Karpas-422 (cell line): ENCODE measurements around the gene PTPRD. TPM values are rescaled to one million over a fixed set of nuclear protein-coding genes. Genes with fewer than 3 reads are reported as not detected.
"Not testable (repeated sequence)": the region's sequence is repeated elsewhere in the genome, so short reads cannot be mapped to it uniquely, and the experiment has no call there.

ENCODE experiments used
- DNase-seq: peaks from one replicate; pipeline ENCODE4 v3.0.0-alpha.2; 2015
- H2AFZ ChIP-seq: fragments of 200-600 bp; sonication (generic); 2 replicates; pipeline ENCODE4 v1.6.1; 2014; ENCODE audit warnings: antibody characterized with exemption, low read length, mixed read lengths
- H3K27ac ChIP-seq: fragments of 200-600 bp; sonication (generic); 2 replicates; pipeline ENCODE4 v1.5.1; 2014; ENCODE audit warnings: mild to moderate bottlenecking, low read length, moderate library complexity
- H3K27me3 ChIP-seq: fragments of 200-600 bp; sonication (generic); 2 replicates; pipeline ENCODE4 v1.6.1; 2014; ENCODE audit warnings: low read length, mixed read lengths
- H3K36me3 ChIP-seq: fragments of 200-600 bp; sonication (generic); 2 replicates; pipeline ENCODE4 v1.6.1; 2014; ENCODE audit warnings: low read length, mixed read lengths; ENCODE audit not compliant: insufficient read depth
- H3K4me1 ChIP-seq: fragments of 200-600 bp; sonication (generic); 2 replicates; pipeline ENCODE4 v1.6.1; 2014; ENCODE audit warnings: mild to moderate bottlenecking, low read length, mixed read lengths
- H3K4me2 ChIP-seq: fragments of 200-600 bp; sonication (generic); 2 replicates; pipeline ENCODE4 v1.6.1; 2014; ENCODE audit warnings: low read length, low read depth, mild to moderate bottlenecking; ENCODE audit not compliant: poor library complexity, severe bottlenecking
- H3K4me3 ChIP-seq: fragments of 200-600 bp; sonication (generic); 2 replicates; pipeline ENCODE4 v1.5.1; 2014; ENCODE audit warnings: mild to moderate bottlenecking, antibody characterized with exemption, low read length, mixed read lengths
- H3K79me2 ChIP-seq: fragments of 200-600 bp; sonication (generic); 2 replicates; pipeline ENCODE4 v1.6.1; 2014; ENCODE audit warnings: mild to moderate bottlenecking, low read length, mixed read lengths
- H3K9ac ChIP-seq: fragments of 200-600 bp; sonication (generic); 2 replicates; pipeline ENCODE4 v1.6.0; 2014; ENCODE audit warnings: low read length
- H3K9me2 ChIP-seq: fragments of 200-600 bp; sonication (generic), shearing (Covaris generic); replicated peaks from 2 replicates; pipeline ENCODE4 v1.6.0; 2014; ENCODE audit warnings: mild to moderate bottlenecking, low read length, moderate library complexity; ENCODE audit not compliant: insufficient read depth
- H3K9me3 ChIP-seq: fragments of 300-700, 200-600 bp; sonication (generic); 2 replicates; pipeline ENCODE4 v1.6.1; 2014; ENCODE audit warnings: low read length, mixed read lengths
- H4K20me1 ChIP-seq: fragments of 200-600 bp; sonication (generic); 2 replicates; pipeline ENCODE4 v1.6.1; 2014; ENCODE audit warnings: mild to moderate bottlenecking, antibody characterized with exemption, low read length, low read depth; ENCODE audit not compliant: insufficient read depth
- total RNA-seq: library from RNA; depleted of rRNA; stranded (reverse); fragments of >200 nt; shearing (Covaris generic); gene quantifications from 2 replicates; pipeline ENCODE4 v1.2.3, GENCODE V29; 2014; ENCODE audit warnings: low replicate concordance

The PTPRD gene
- total RNA-seq, 1 experiment from 2014 or later: 0.63 TPM

- H3K4me1 ChIP-seq, H4K20me1 ChIP-seq, DNase-seq, H3K9ac ChIP-seq, H3K4me2 ChIP-seq, H3K4me3 ChIP-seq, H3K9me2 ChIP-seq, H3K27ac ChIP-seq, H3K79me2 ChIP-seq, H3K36me3 ChIP-seq, H3K27me3 ChIP-seq, H2AFZ ChIP-seq: not testable (repeated sequence)
- peaks cover 31% of the 10 kb centered on the region for H3K9me3 ChIP-seq
Measured at GRCh38 chr9:9097254-9097653, 1515.5 kb downstream of the PTPRD start.

- DNase-seq: no peak
- H2AFZ ChIP-seq: no peak overlapping the region
- H3K4me3 ChIP-seq: no peak overlapping the region
- H3K9me2 ChIP-seq: no peaks in the 10 kb centered on the region
- H3K4me2 ChIP-seq: no peak overlapping the region
- H3K27ac ChIP-seq: no peak overlapping the region
- H3K27me3 ChIP-seq: no peaks in the 10 kb centered on the region
- H3K79me2 ChIP-seq: no peaks in the 10 kb centered on the region
- H3K9ac ChIP-seq: no peak overlapping the region
- H4K20me1 ChIP-seq: no peaks in the 10 kb centered on the region
- no peaks in the 10 kb centered on the region for H3K4me1 ChIP-seq
- peaks cover 26% of the 10 kb centered on the region for H3K9me3 ChIP-seq
- H3K36me3 ChIP-seq: no peaks in the 10 kb centered on the region
Measured at GRCh38 chr9:9091387-9091786, 1521.4 kb downstream of the PTPRD start.

- H3K27me3 ChIP-seq: no peaks in the 10 kb centered on the region
- no peak overlapping the region for H3K4me3 ChIP-seq
- H3K9ac ChIP-seq: no peak overlapping the region
- no peak overlapping the region for H3K27ac ChIP-seq
- no peak overlapping the region for H2AFZ ChIP-seq
- H3K4me2 ChIP-seq: no peak overlapping the region
- H3K9me3 ChIP-seq: peaks cover 27% of the 10 kb centered on the region
- H3K4me1 ChIP-seq: no peaks in the 10 kb centered on the region
- H3K79me2 ChIP-seq: no peaks in the 10 kb centered on the region
- H4K20me1 ChIP-seq: no peaks in the 10 kb centered on the region
- no peaks in the 10 kb centered on the region for H3K9me2 ChIP-seq
- no peak for DNase-seq
- no peaks in the 10 kb centered on the region for H3K36me3 ChIP-seq
Measured at GRCh38 chr9:9079473-9079872, 1533.3 kb downstream of the PTPRD start.

- DNase-seq: no peak
- Histone ChIP-seq H2AFZ (no peak overlapping the region), H3K9ac (no peak overlapping the region), H4K20me1 (no peaks in the 10 kb centered on the region), H3K27me3 (no peaks in the 10 kb centered on the region), H3K4me2 (no peak overlapping the region), H3K4me1 (no peaks in the 10 kb centered on the region), H3K79me2 (no peaks in the 10 kb centered on the region), H3K9me3 (peaks cover 26% of the 10 kb centered on the region), H3K9me2 (no peaks in the 10 kb centered on the region), H3K4me3 (no peak overlapping the region), H3K27ac (no peak overlapping the region), H3K36me3 (no peaks in the 10 kb centered on the region)
Measured at GRCh38 chr9:9078301-9078700, 1534.5 kb downstream of the PTPRD start.

GRCh38 chr9:9061627-9062026, 1551.2 kb downstream of the PTPRD start:
- Histone ChIP-seq H3K9ac (no peak overlapping the region), H3K79me2 (no peaks in the 10 kb centered on the region), H3K4me1 (no peaks in the 10 kb centered on the region), H3K9me3 (peaks cover 9% of the 10 kb centered on the region), H3K9me2 (no peaks in the 10 kb centered on the region), H3K27me3 (no peaks in the 10 kb centered on the region), H3K4me2 (no peak overlapping the region), H3K27ac (no peak overlapping the region), H3K4me3 (no peak overlapping the region), H4K20me1 (no peaks in the 10 kb centered on the region), H2AFZ (no peak overlapping the region), H3K36me3 (no peaks in the 10 kb centered on the region)
- DNase-seq: no peak

- H2AFZ ChIP-seq: no peak overlapping the region
- H3K27ac ChIP-seq: no peak overlapping the region
- H3K27me3 ChIP-seq: no peaks in the 10 kb centered on the region
- H3K36me3 ChIP-seq: no peaks in the 10 kb centered on the region
- no peaks in the 10 kb centered on the region for H3K9me2 ChIP-seq
- DNase-seq: no peak
- no peak overlapping the region for H3K4me2 ChIP-seq
- H3K4me1 ChIP-seq: no peaks in the 10 kb centered on the region
- H3K9ac ChIP-seq: no peak overlapping the region
- no peak overlapping the region for H3K4me3 ChIP-seq
- H3K9me3 ChIP-seq: peaks cover 10% of the 10 kb centered on the region
- no peaks in the 10 kb centered on the region for H3K79me2 ChIP-seq
- H4K20me1 ChIP-seq: no peaks in the 10 kb centered on the region
Measured at GRCh38 chr9:9054354-9054992, 1558.3 kb downstream of the PTPRD start.

GRCh38 chr9:9045572-9045971, 1567.2 kb downstream of the PTPRD start:
- no peak overlapping the region for H3K4me2 ChIP-seq
- no peaks in the 10 kb centered on the region for H4K20me1 ChIP-seq
- H3K9me3 ChIP-seq: peaks cover 21% of the 10 kb centered on the region
- H3K9me2 ChIP-seq: no peaks in the 10 kb centered on the region
- H3K4me1 ChIP-seq: no peaks in the 10 kb centered on the region
- H3K4me3 ChIP-seq: no peak overlapping the region
- H3K9ac ChIP-seq: no peak overlapping the region
- H2AFZ ChIP-seq: no peak overlapping the region
- H3K27ac ChIP-seq: no peak overlapping the region
- no peak for DNase-seq
- H3K27me3 ChIP-seq: no peaks in the 10 kb centered on the region
- H3K36me3 ChIP-seq: no peaks in the 10 kb centered on the region
- H3K79me2 ChIP-seq: no peaks in the 10 kb centered on the region

- Histone ChIP-seq H3K27ac (no peak overlapping the region), H3K79me2 (no peaks in the 10 kb centered on the region), H4K20me1 (no peaks in the 10 kb centered on the region), H3K4me2 (no peak overlapping the region), H2AFZ (no peak overlapping the region), H3K4me1 (no peaks in the 10 kb centered on the region), H3K9ac (no peak overlapping the region), H3K9me2 (no peaks in the 10 kb centered on the region), H3K27me3 (no peaks in the 10 kb centered on the region), H3K4me3 (no peak overlapping the region), H3K36me3 (no peaks in the 10 kb centered on the region), H3K9me3 (peaks cover 21% of the 10 kb centered on the region)
- no peak for DNase-seq
Measured at GRCh38 chr9:9045072-9045471, 1567.7 kb downstream of the PTPRD start.

GRCh38 chr9:9043788-9044187, 1569.0 kb downstream of the PTPRD start:
- not testable (repeated sequence) for H3K4me3 ChIP-seq, H3K4me2 ChIP-seq, H2AFZ ChIP-seq, H3K79me2 ChIP-seq, H3K9me2 ChIP-seq, H3K9ac ChIP-seq, H3K4me1 ChIP-seq, H3K27ac ChIP-seq, DNase-seq, H3K27me3 ChIP-seq, H4K20me1 ChIP-seq, H3K36me3 ChIP-seq
- peaks cover 21% of the 10 kb centered on the region for H3K9me3 ChIP-seq
